Panc1 (cell line): ENCODE measurements around the gene YIF1A. TPM values are rescaled to one million over a fixed set of nuclear protein-coding genes. Genes with fewer than 3 reads are reported as not detected.
A peak's percentile ranks its signal among the peaks of the same experiment; 100 is the strongest.

Experiments used
- ATAC-seq: fragments of 200-7000 bp; cut with Tn5 transposase; 2 replicates; pipeline ENCODE4 v1.9.1; 2020; ENCODE audit warnings: mild to moderate bottlenecking, moderate library complexity
- BruUV-seq: library from RNA; stranded (reverse); fragments of 400-500 nt; replicated peaks from 2 replicates; lab custom pipeline; 2021; lab: Mats Ljungman, UMichigan
- CTCF ChIA-PET: fragments of 300-600 bp; sonication (Branson Sonifier 250); formaldehyde crosslinking; loops from one replicate; lab custom pipeline; 2022; ENCODE audit warnings: antibody characterized with exemption; lab: Charles Lee
- POLR2A ChIA-PET: fragments of 300-600 bp; sonication (Branson Sonifier 250); formaldehyde crosslinking; loops from one replicate; lab custom pipeline; 2022; ENCODE audit warnings: antibody characterized with exemption; lab: Charles Lee
- DNase-seq: peaks from one replicate; pipeline ENCODE4 v3.0.0-alpha.2; 2010; ENCODE audit warnings: low read depth, low spot score
- H3K27ac ChIP-seq: 2 replicates; pipeline ENCODE4 v1.5.1; 2011; ENCODE audit warnings: mild to moderate bottlenecking, low read length, inconsistent platforms
- H3K27me3 ChIP-seq: fragments of 200-500 bp; sonication (Bioruptor generic); 2 replicates; pipeline ENCODE4 v1.6.0; 2014; ENCODE audit warnings: low read length, inconsistent platforms; ENCODE audit not compliant: control insufficient read depth, insufficient read depth
- H3K36me3 ChIP-seq: fragments of 200-500 bp; sonication (Bioruptor generic); 2 replicates; pipeline ENCODE4 v1.5.1; 2014; ENCODE audit warnings: inconsistent platforms, mild to moderate bottlenecking, low read length, moderate library complexity; ENCODE audit not compliant: control insufficient read depth, insufficient read depth
- H3K4me1 ChIP-seq: 2 replicates; pipeline ENCODE4 v1.5.1; 2011; ENCODE audit warnings: inconsistent platforms, mild to moderate bottlenecking, low read length, moderate library complexity; ENCODE audit not compliant: control insufficient read depth, insufficient read depth
- H3K4me3 ChIP-seq, 2 experiments: 2 replicates each; pipeline ENCODE4 v1.5.1; 2011 to 2012; ENCODE audit warnings: low read depth in 2 of 2, low read length in 2 of 2, mild to moderate bottlenecking in 2 of 2, inconsistent platforms in 1 of 2, moderate library complexity in 1 of 2
- H3K9me3 ChIP-seq: fragments of 200-500 bp; sonication (Bioruptor generic); 2 replicates; pipeline ENCODE4 v1.5.1; 2014; ENCODE audit warnings: low read depth, mild to moderate bottlenecking, inconsistent platforms, low read length, moderate library complexity; ENCODE audit not compliant: control insufficient read depth, insufficient read depth
- CTCF ChIP-seq: fragments of 450-650 bp; IDR thresholded peaks from 2 replicates; pipeline ENCODE4 v1.5.1; 2017; ENCODE audit warnings: mild to moderate bottlenecking
- POLR2AphosphoS5 ChIP-seq: IDR thresholded peaks from 2 replicates; pipeline ENCODE4 v1.6.1; 2012; ENCODE audit warnings: mild to moderate bottlenecking, low read depth, low read length, moderate library complexity
- SIN3A ChIP-seq: IDR thresholded peaks from 2 replicates; pipeline ENCODE4 v1.6.1; 2012; ENCODE audit warnings: low read depth, mild to moderate bottlenecking, low read length, moderate library complexity, borderline replicate concordance; ENCODE audit not compliant: insufficient read depth
- TCF7L2 ChIP-seq: IDR thresholded peaks from 2 replicates; pipeline ENCODE4 v1.6.1; 2011; ENCODE audit warnings: mild to moderate bottlenecking, low read depth, low read length, inconsistent platforms
- in situ Hi-C: cut with HindIII; loops from 2 replicates; pipeline ENCODE4 v1.10.0; 2016; ENCODE audit warnings: low sequenced_read_pairs, low pct_unique_long_range_greater_than_20kb
- intact Hi-C: fragments of 100-400 bp; cut with micrococcal nuclease; formaldehyde crosslinking; loops from one replicate; pipeline ENCODE4 v1.10.0; 2022; ENCODE audit not compliant: unreplicated experiment
- total RNA-seq: library from RNA; stranded (reverse); gene quantifications from one replicate; pipeline ENCODE4 v1.2.1, GENCODE V29; 2021; ENCODE audit not compliant: unreplicated experiment
- TF ChIP-seq, protein P1 (sequence below), 2 experiments: IDR thresholded peaks; 2 replicates each; pipeline ENCODE4 v1.6.1; 2011 to 2012; ENCODE audit warnings: low read depth in 2 of 2, control low read depth in 1 of 2, low read length in 1 of 2, mild to moderate bottlenecking in 1 of 2, moderate library complexity in 1 of 2; ENCODE audit not compliant: insufficient read depth in 1 of 2

YIF1A gene
- total RNA-seq, 1 experiment from 2014 or later = 196 TPM

- POLR2A ChIA-PET = no interaction called here
- TF ChIP-seq SIN3A (no peak), TCF7L2 (no peak), CTCF (no peak), POLR2AphosphoS5 (no peak)
- TF ChIP-seq, protein P1, sequence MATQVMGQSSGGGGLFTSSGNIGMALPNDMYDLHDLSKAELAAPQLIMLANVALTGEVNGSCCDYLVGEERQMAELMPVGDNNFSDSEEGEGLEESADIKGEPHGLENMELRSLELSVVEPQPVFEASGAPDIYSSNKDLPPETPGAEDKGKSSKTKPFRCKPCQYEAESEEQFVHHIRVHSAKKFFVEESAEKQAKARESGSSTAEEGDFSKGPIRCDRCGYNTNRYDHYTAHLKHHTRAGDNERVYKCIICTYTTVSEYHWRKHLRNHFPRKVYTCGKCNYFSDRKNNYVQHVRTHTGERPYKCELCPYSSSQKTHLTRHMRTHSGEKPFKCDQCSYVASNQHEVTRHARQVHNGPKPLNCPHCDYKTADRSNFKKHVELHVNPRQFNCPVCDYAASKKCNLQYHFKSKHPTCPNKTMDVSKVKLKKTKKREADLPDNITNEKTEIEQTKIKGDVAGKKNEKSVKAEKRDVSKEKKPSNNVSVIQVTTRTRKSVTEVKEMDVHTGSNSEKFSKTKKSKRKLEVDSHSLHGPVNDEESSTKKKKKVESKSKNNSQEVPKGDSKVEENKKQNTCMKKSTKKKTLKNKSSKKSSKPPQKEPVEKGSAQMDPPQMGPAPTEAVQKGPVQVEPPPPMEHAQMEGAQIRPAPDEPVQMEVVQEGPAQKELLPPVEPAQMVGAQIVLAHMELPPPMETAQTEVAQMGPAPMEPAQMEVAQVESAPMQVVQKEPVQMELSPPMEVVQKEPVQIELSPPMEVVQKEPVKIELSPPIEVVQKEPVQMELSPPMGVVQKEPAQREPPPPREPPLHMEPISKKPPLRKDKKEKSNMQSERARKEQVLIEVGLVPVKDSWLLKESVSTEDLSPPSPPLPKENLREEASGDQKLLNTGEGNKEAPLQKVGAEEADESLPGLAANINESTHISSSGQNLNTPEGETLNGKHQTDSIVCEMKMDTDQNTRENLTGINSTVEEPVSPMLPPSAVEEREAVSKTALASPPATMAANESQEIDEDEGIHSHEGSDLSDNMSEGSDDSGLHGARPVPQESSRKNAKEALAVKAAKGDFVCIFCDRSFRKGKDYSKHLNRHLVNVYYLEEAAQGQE (IDR thresholded peaks at IDR 0.05; ENCODE audit: insufficient read depth in 1 of 2, low read depth in 2 of 2, low read length in 1 of 2) = no peak
- in situ Hi-C loops (no loop called here), intact Hi-C loops (no loop called here)
- H3K36me3 ChIP-seq = no peaks in the 10 kb centered on the region; the same call in none of the 2 replicates
- CTCF ChIA-PET = no interaction called here
- no peak overlapping the region for H3K27ac ChIP-seq
- H3K4me3 ChIP-seq = peak overlapping the region; percentile 58 to 61
- ATAC-seq (no peak), DNase-seq (no peak)
- peaks cover 13% of the 10 kb centered on the region for H3K4me1 ChIP-seq
- H3K27me3 ChIP-seq = no peaks in the 10 kb centered on the region
- no peaks in the 10 kb centered on the region for H3K9me3 ChIP-seq
- BruUV-seq = no TSS peak
These were observed 3.8 kb upstream of the YIF1A start for GRCh38 chr11:66292543-66293332.

- no peak for DNase-seq
- no peaks in the 10 kb centered on the region for H3K27me3 ChIP-seq
- intact Hi-C loops = no loop called here
- H3K4me3 ChIP-seq = peak within 1 kb of the TSS; percentile 61 to 62
- H3K4me1 ChIP-seq = peaks cover 17% of the 10 kb centered on the region
- ChIA-PET POLR2A (interaction anchor here (0.6 to 1.3 kb wide), 2 partner anchors 11 to 145 kb away, joined by 6 to 9 read pairs; no protein-coding TSS in a partner anchor), CTCF (interaction anchor here (0.6 to 1.0 kb wide), 2 partner anchors 10 to 44 kb away, joined by 3 to 6 read pairs; partner anchors contain the start of gene RIN1)
- no peak within 1 kb of the TSS; the same call in 1 of the 2 replicates for H3K27ac ChIP-seq
- BruUV-seq = no TSS peak
- H3K9me3 ChIP-seq = no peaks in the 10 kb centered on the region
- ATAC-seq = no peak
- H3K36me3 ChIP-seq = no peaks in the 10 kb centered on the region; the same call in none of the 2 replicates
- TF ChIP-seq POLR2AphosphoS5 (no peak), TCF7L2 (no peak), SIN3A (no peak), CTCF (no peak)
- TF ChIP-seq, protein P1 (IDR thresholded peaks at IDR 0.05; ENCODE audit: insufficient read depth in 1 of 2, low read depth in 2 of 2, low read length in 1 of 2) = no peak
- in situ Hi-C loops = no loop called here
These were observed 3.0 kb upstream of the YIF1A start, which contains the start of gene TMEM151A for GRCh38 chr11:66291706-66292542. Gene TMEM151A, plus strand, starts transcription at chr11:66291894. Its CDS starts 120 bp downstream, at chr11:66292014.
